ENCODE data around the gene RBM33. TPM values are rescaled to one million over a fixed set of nuclear protein-coding genes. Genes with fewer than 3 reads are reported as not detected.

RBM33 gene
- total and polyA plus RNA-seq, 7 donors, result 11.6 to 49.3 (median 40.4) TPM

GRCh38 chr7:155766966-155767916, 122.8 kb downstream of the RBM33 start:
- Histone ChIP-seq H3K27me3 (ENCODE audit: insufficient read depth in 3 of 3, low read length in 2 of 3) (no peaks in the 10 kb centered on the region), H3K9me3 (no peaks in the 10 kb centered on the region), H3K4me1 (peaks cover 9% of the 10 kb centered on the region), H3K27ac (no peak overlapping the region), H3K36me3 (ENCODE audit: insufficient read depth in 1 of 2, low read depth in 1 of 2) (peaks cover 0 to 77% of the 10 kb centered on the region in 2 donors), H3K4me3 (no peak overlapping the region)
- intact Hi-C loops (cut with DNase I), result loop anchor here in 1 of 2 donors (5.0 kb wide), 1 partner anchor 170 kb away; no protein-coding TSS in a partner anchor
- ATAC-seq (no peak), DNase-seq (no peak)
- TF ChIP-seq CTCF (IDR thresholded peaks at IDR 0.05), result no peak
- 84 to 91% (median 87%) methylated on average over 12 of the region's 12 CpGs for WGBS, 3 donors

- no peaks in the 10 kb centered on the region for H3K4me1 ChIP-seq
- peaks cover 0 to 89% of the 10 kb centered on the region in 2 donors for H3K36me3 ChIP-seq (ENCODE audit: insufficient read depth in 1 of 2, low read depth in 1 of 2)
- TF ChIP-seq CTCF (IDR thresholded peaks at IDR 0.05), result no peak
- no peaks in the 10 kb centered on the region for H3K27me3 ChIP-seq (ENCODE audit: insufficient read depth in 3 of 3, low read length in 2 of 3)
- ATAC-seq, result peak in 1 of 4 donors; percentile 35
- intact Hi-C loops (cut with DNase I), result loop anchor here (2.0 to 5.0 kb wide), 2 partner anchors 171 to 172 kb away; no protein-coding TSS in a partner anchor
- H3K9me3 ChIP-seq, result no peaks in the 10 kb centered on the region
- WGBS, 3 donors, result 58 to 74% (median 62%) methylated on average over 6 of the region's 6 CpGs
- H3K27ac ChIP-seq, result no peak overlapping the region
- no peak for DNase-seq
- no peak overlapping the region for H3K4me3 ChIP-seq
These were observed 125.2 kb downstream of the RBM33 start for GRCh38 chr7:155769701-155770100.

GRCh38 chr7:155770241-155770640, 125.8 kb downstream of the RBM33 start:
- no peak for TF ChIP-seq CTCF (IDR thresholded peaks at IDR 0.05)
- Histone ChIP-seq H3K27me3 (ENCODE audit: insufficient read depth in 3 of 3, low read length in 2 of 3) (no peaks in the 10 kb centered on the region), H3K9me3 (no peaks in the 10 kb centered on the region), H3K36me3 (ENCODE audit: insufficient read depth in 1 of 2, low read depth in 1 of 2) (peaks cover 0 to 89% of the 10 kb centered on the region in 2 donors), H3K4me1 (no peaks in the 10 kb centered on the region), H3K4me3 (no peak overlapping the region), H3K27ac (no peak overlapping the region)
- ATAC-seq (no peak), DNase-seq (no peak)
- intact Hi-C loops (cut with DNase I), result no loop called here
- WGBS, 3 donors, result 86 to 92% (median 88%) methylated on average over 6 of the region's 6 CpGs

- DNase-seq (no peak), ATAC-seq (no peak)
- H3K4me1 ChIP-seq, result no peaks in the 10 kb centered on the region
- peaks cover 9 to 86% of the 10 kb centered on the region in 2 donors for H3K36me3 ChIP-seq (ENCODE audit: insufficient read depth in 1 of 2, low read depth in 1 of 2)
- H3K4me3 ChIP-seq, result no peak overlapping the region
- intact Hi-C loops (cut with DNase I), result no loop called here
- TF ChIP-seq CTCF (IDR thresholded peaks at IDR 0.05), result no peak
- H3K27me3 ChIP-seq (ENCODE audit: insufficient read depth in 3 of 3, low read length in 2 of 3), result no peaks in the 10 kb centered on the region
- no peaks in the 10 kb centered on the region for H3K9me3 ChIP-seq
- H3K27ac ChIP-seq, result no peak overlapping the region
- WGBS, 3 donors, result 95 to 100% (median 97%) methylated on average over 3 to 4 of the region's 4 CpGs
These were observed 129.1 kb downstream of the RBM33 start for GRCh38 chr7:155773531-155773930.
